ENCODE results near the gene POLD3.

POLD3 gene

DNA sequence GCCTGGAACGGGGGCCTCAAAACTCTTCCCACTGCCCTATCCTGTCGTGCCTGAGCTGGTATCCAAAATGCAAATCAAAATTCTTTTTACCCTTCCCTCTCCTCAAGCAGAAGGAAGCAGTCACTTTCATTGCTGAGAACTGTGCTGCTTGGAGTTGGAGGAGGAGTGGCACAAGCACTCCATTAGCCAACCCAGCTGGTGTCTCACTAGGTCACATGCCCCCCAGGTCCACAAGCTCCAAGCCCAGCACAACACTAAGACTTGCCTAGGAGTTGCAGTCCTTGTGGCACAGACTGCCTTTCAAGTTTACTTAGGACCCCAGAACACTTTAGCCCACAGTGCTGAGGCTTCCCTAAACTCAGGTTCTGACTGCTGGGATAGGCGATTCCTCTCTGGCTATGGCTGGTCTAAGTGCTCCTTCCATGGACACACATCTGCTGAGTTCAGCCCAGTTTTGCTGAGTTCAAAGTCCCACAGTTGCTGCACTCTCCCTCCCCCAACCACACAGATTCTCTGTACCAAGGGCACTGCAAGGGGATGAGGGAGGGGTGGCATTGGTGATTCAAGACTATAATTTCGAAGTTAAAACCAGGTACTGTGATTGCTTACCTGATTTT is 70.2 kb downstream of the POLD3 start:
- TF ChIP-seq POLR2AphosphoS5 (IDR thresholded peaks at IDR 0.05; ENCODE audit: low read depth, low read length), result no peak
- no peak for TF ChIP-seq REST (IDR thresholded peaks at IDR 0.05; ENCODE audit: insufficient read depth in 1 of 2, low read depth in 2 of 2, low read length in 2 of 2)
- no peak for TF ChIP-seq SIN3A (IDR thresholded peaks at IDR 0.05; ENCODE audit: borderline replicate concordance, insufficient read depth, low read length)
- TF ChIP-seq TAF1 (IDR thresholded peaks at IDR 0.05; ENCODE audit: borderline replicate concordance, insufficient read depth, low read length), result no peak
- TF ChIP-seq FOXP2 (optimal IDR thresholded peaks at IDR 0.05; ENCODE audit: borderline replicate concordance, extremely low read depth, extremely low read length, insufficient read depth), result no peak

DNA sequence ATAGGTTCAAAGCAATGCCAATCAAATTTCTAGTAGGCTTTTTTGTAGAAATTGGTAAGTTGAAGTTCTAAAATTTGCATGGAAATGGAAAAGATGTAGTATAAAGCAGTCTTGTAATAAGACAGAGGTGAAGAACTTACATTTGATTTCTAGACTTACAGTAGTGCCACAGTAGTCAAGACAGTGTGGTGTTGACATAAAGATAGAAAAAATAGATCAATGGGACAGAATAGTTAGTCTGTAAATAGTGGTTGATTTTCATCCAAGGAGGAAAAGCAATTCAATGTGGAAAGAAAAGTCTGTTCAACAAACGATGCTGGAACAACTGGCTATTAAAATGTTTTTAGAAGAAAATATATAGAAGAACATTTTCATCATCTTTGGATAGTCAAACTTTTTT is 70.9 kb downstream of the POLD3 start:
- TF ChIP-seq POLR2AphosphoS5 (IDR thresholded peaks at IDR 0.05; ENCODE audit: low read depth, low read length) (no peak), REST (IDR thresholded peaks at IDR 0.05; ENCODE audit: insufficient read depth in 1 of 2, low read depth in 2 of 2, low read length in 2 of 2) (no peak), FOXP2 (optimal IDR thresholded peaks at IDR 0.05; ENCODE audit: borderline replicate concordance, extremely low read depth, extremely low read length, insufficient read depth) (no peak), TAF1 (IDR thresholded peaks at IDR 0.05; ENCODE audit: borderline replicate concordance, insufficient read depth, low read length) (no peak), SIN3A (IDR thresholded peaks at IDR 0.05; ENCODE audit: borderline replicate concordance, insufficient read depth, low read length) (no peak)

GRCh38 chr11:74669211-74670160 is 77.1 kb downstream of the POLD3 start:
- no peak for TF ChIP-seq REST (IDR thresholded peaks at IDR 0.05; ENCODE audit: insufficient read depth in 1 of 2, low read depth in 2 of 2, low read length in 2 of 2)
- no peak for TF ChIP-seq FOXP2 (optimal IDR thresholded peaks at IDR 0.05; ENCODE audit: borderline replicate concordance, extremely low read depth, extremely low read length, insufficient read depth)
- TF ChIP-seq POLR2AphosphoS5 (IDR thresholded peaks at IDR 0.05; ENCODE audit: low read depth, low read length), result no peak
- TF ChIP-seq TAF1 (IDR thresholded peaks at IDR 0.05; ENCODE audit: borderline replicate concordance, insufficient read depth, low read length), result no peak
- no peak for TF ChIP-seq SIN3A (IDR thresholded peaks at IDR 0.05; ENCODE audit: borderline replicate concordance, insufficient read depth, low read length)

DNA sequence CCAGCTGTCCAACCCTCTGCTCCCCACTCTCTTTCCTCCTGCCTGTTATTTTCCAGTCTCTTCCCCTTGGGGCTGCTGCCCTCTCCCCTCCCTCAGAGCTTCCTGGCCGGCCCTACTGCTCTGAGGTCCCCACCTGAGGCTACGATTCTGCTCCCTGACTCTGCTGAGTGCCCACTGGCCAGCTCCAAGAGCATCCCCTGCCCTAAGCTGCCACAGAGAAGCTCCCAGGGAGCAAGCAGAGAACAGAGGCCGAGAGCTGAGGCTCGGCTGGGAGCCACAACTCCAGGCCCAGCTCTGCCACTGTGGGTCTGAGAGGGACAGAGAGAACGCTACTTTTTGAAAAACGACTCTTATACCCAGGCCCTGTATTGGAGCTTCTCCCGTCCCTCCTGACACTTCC is 77.8 kb downstream of the POLD3 start:
- no peak for TF ChIP-seq SIN3A (IDR thresholded peaks at IDR 0.05; ENCODE audit: borderline replicate concordance, insufficient read depth, low read length)
- TF ChIP-seq TAF1 (IDR thresholded peaks at IDR 0.05; ENCODE audit: borderline replicate concordance, insufficient read depth, low read length), result no peak
- TF ChIP-seq REST (IDR thresholded peaks at IDR 0.05; ENCODE audit: insufficient read depth in 1 of 2, low read depth in 2 of 2, low read length in 2 of 2), result no peak
- TF ChIP-seq POLR2AphosphoS5 (IDR thresholded peaks at IDR 0.05; ENCODE audit: low read depth, low read length), result no peak
- TF ChIP-seq FOXP2 (optimal IDR thresholded peaks at IDR 0.05; ENCODE audit: borderline replicate concordance, extremely low read depth, extremely low read length, insufficient read depth), result no peak

Data from PFSK-1 (cell line).